Tibial artery (tissue), 4 donors: ENCODE measurements around the gene PTTG1IP2.

Source experiments
- DNase-seq, 2 donors: peaks; one replicate each; pipeline ENCODE4 v3.0.0-alpha.2; 2019
- H3K27ac ChIP-seq, 2 donors: fragments of 200-600 bp; sonication (generic) in 1 of 2; 1 replicate in 1 of 2; 2 replicates in 1 of 2; pipeline ENCODE4 v1.5.1; 2018 to 2019; ENCODE audit warnings: mild to moderate bottlenecking in 1 of 2
- H3K27me3 ChIP-seq, 2 donors: fragments of 200-600 bp; sonication (generic) in 1 of 2; one replicate each; pipeline versions ENCODE4 v1.5.1 to v1.6.0; 2016 to 2019
- H3K36me3 ChIP-seq, 3 donors: fragments of 200-600 bp; sonication (generic) in 2 of 3; one replicate each; pipeline ENCODE4 v1.5.1; 2016 to 2019; ENCODE audit warnings: mild to moderate bottlenecking in 2 of 3
- H3K4me1 ChIP-seq, 4 donors: fragments of 200-600 bp; sonication (generic) in 2 of 4; 1 replicate in 3 of 4; 2 replicates in 1 of 4; pipeline ENCODE4 v1.5.1; 2016 to 2019
- H3K4me3 ChIP-seq, 2 donors: fragments of 200-600 bp; sonication (generic) in 1 of 2; 1 replicate in 1 of 2; 2 replicates in 1 of 2; pipeline ENCODE4 v1.5.1; 2018 to 2019; ENCODE audit warnings: mild to moderate bottlenecking in 2 of 2
- H3K9me3 ChIP-seq, 3 donors: fragments of 200-600 bp; sonication (generic) in 1 of 3; one replicate each; pipeline ENCODE4 v1.5.1; 2016 to 2019
- CTCF ChIP-seq, 2 experiments: fragments of 200-600 bp in 1 of 2; fragments of 450-650 bp in 1 of 2; IDR thresholded peaks; one replicate each; pipeline ENCODE4 v1.5.1; 2017 to 2019; ENCODE audit warnings: antibody characterized with exemption in 2 of 2, mild to moderate bottlenecking in 1 of 2, moderate library complexity in 1 of 2
- intact Hi-C: fragments of 100-400 bp; cut with DNase I; formaldehyde crosslinking; loops from one replicate; pipeline ENCODE4 v1.15.0; 2023; ENCODE audit warnings: low total_unique reads

Gene PTTG1IP2

GRCh38 chr7:90465816-90466215 lies 3.6 kb upstream of the PTTG1IP2 start:
- no peaks in the 10 kb centered on the region for H3K9me3 ChIP-seq
- no peak for DNase-seq
- H3K27me3 ChIP-seq, result no peaks in the 10 kb centered on the region
- TF ChIP-seq CTCF (IDR thresholded peaks at IDR 0.05), result no peak
- H3K4me3 ChIP-seq, result no peak overlapping the region
- H3K27ac ChIP-seq, result no peak overlapping the region
- no peaks in the 10 kb centered on the region for H3K36me3 ChIP-seq
- peaks cover 0 to 12% (median 0%) of the 10 kb centered on the region in 4 donors for H3K4me1 ChIP-seq
- intact Hi-C loops, result no loop called here

- Histone ChIP-seq H3K27me3 (no peaks in the 10 kb centered on the region), H3K27ac (no peak overlapping the region), H3K36me3 (no peaks in the 10 kb centered on the region), H3K9me3 (no peaks in the 10 kb centered on the region), H3K4me3 (no peak overlapping the region), H3K4me1 (peaks cover 0 to 4% (median 0%) of the 10 kb centered on the region in 4 donors)
- intact Hi-C loops, result no loop called here
- no peak for TF ChIP-seq CTCF (IDR thresholded peaks at IDR 0.05)
- DNase-seq, result no peak
Measured at GRCh38 chr7:90472805-90473540, 3.5 kb downstream of the PTTG1IP2 start.

GRCh38 chr7:90473814-90474213 lies 4.4 kb downstream of the PTTG1IP2 start:
- intact Hi-C loops, result no loop called here
- Histone ChIP-seq H3K27ac (no peak overlapping the region), H3K4me1 (peaks cover 0 to 4% (median 0%) of the 10 kb centered on the region in 4 donors), H3K9me3 (no peaks in the 10 kb centered on the region), H3K4me3 (no peak overlapping the region), H3K27me3 (no peaks in the 10 kb centered on the region), H3K36me3 (no peaks in the 10 kb centered on the region)
- no peak for TF ChIP-seq CTCF (IDR thresholded peaks at IDR 0.05)
- no peak for DNase-seq

GRCh38 chr7:90474284-90475210 lies 5.1 kb downstream of the PTTG1IP2 start:
- intact Hi-C loops, result no loop called here
- H3K27me3 ChIP-seq, result no peaks in the 10 kb centered on the region
- TF ChIP-seq CTCF (IDR thresholded peaks at IDR 0.05), result no peak
- no peaks in the 10 kb centered on the region for H3K9me3 ChIP-seq
- no peak overlapping the region for H3K27ac ChIP-seq
- no peak for DNase-seq
- peaks cover 0 to 4% (median 0%) of the 10 kb centered on the region in 4 donors for H3K4me1 ChIP-seq
- no peaks in the 10 kb centered on the region for H3K36me3 ChIP-seq
- H3K4me3 ChIP-seq, result no peak overlapping the region

GRCh38 chr7:90483251-90483650 lies 13.8 kb downstream of the PTTG1IP2 start:
- no peaks in the 10 kb centered on the region for H3K36me3 ChIP-seq
- H3K4me3 ChIP-seq, result no peak overlapping the region
- H3K27me3 ChIP-seq, result no peaks in the 10 kb centered on the region
- no peaks in the 10 kb centered on the region for H3K4me1 ChIP-seq
- no peak for TF ChIP-seq CTCF (IDR thresholded peaks at IDR 0.05)
- DNase-seq, result no peak
- H3K9me3 ChIP-seq, result no peaks in the 10 kb centered on the region
- intact Hi-C loops, result no loop called here
- no peak overlapping the region for H3K27ac ChIP-seq
